GM18951 (cell line): ENCODE results near the gene EFCAB13.
"Not testable (repeated sequence)": the region's sequence is repeated elsewhere in the genome, so short reads cannot be mapped to it uniquely, and the experiment has no call there.

Experiments
- POLR2A ChIP-seq: IDR thresholded peaks from 4 replicates; pipeline ENCODE4 v1.6.1; 2011; ENCODE audit warnings: mild to moderate bottlenecking; ENCODE audit not compliant: insufficient read length, insufficient read depth; ENCODE audit errors: extremely low read depth
- in situ Hi-C: fragments of 300-500 bp; cut with MboI; formaldehyde crosslinking; loops from one replicate; pipeline ENCODE4 v1.12.0; 2022; ENCODE audit warnings: low sequenced_read_pairs, mixed read lengths, inconsistent platforms; ENCODE audit not compliant: unreplicated experiment

EFCAB13 gene

GRCh38 chr17:47470836-47471235, 147.1 kb downstream of the EFCAB13 start:
- in situ Hi-C loops: no loop called here
- no peak for TF ChIP-seq POLR2A

- in situ Hi-C loops: not testable (repeated sequence)
Measured at GRCh38 chr17:47472073-47472472, 148.3 kb downstream of the EFCAB13 start.
